ENCODE measurements around the gene CSF3R. TPM values are rescaled to one million over a fixed set of nuclear protein-coding genes. Genes with fewer than 3 reads are reported as not detected.

The CSF3R gene
- total and polyA plus RNA-seq, 9 of the 15 experiments (the other 6 are each of a cell fraction or from before 2014, with no cell fraction given): 0.21 to 0.86 (median 0.40) TPM; not detected in 1

- TF ChIP-seq ID3 (CRISPR knock-in tag; IDR thresholded peaks at IDR 0.05): no peak
- TF ChIP-seq ID3 (tag; IDR thresholded peaks at IDR 0.05): no peak
- TF ChIP-seq ZNF354B (CRISPR knock-in tag; IDR thresholded peaks at IDR 0.05): no peak
- TF ChIP-seq LEF1 (IDR thresholded peaks at IDR 0.05): no peak
- TF ChIP-seq FOXJ2 (tag; IDR thresholded peaks at IDR 0.05): no peak
- TF ChIP-seq, protein P1, sequence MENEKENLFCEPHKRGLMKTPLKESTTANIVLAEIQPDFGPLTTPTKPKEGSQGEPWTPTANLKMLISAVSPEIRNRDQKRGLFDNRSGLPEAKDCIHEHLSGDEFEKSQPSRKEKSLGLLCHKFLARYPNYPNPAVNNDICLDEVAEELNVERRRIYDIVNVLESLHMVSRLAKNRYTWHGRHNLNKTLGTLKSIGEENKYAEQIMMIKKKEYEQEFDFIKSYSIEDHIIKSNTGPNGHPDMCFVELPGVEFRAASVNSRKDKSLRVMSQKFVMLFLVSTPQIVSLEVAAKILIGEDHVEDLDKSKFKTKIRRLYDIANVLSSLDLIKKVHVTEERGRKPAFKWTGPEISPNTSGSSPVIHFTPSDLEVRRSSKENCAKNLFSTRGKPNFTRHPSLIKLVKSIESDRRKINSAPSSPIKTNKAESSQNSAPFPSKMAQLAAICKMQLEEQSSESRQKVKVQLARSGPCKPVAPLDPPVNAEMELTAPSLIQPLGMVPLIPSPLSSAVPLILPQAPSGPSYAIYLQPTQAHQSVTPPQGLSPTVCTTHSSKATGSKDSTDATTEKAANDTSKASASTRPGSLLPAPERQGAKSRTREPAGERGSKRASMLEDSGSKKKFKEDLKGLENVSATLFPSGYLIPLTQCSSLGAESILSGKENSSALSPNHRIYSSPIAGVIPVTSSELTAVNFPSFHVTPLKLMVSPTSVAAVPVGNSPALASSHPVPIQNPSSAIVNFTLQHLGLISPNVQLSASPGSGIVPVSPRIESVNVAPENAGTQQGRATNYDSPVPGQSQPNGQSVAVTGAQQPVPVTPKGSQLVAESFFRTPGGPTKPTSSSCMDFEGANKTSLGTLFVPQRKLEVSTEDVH (IDR thresholded peaks at IDR 0.05; ENCODE audit: low read depth, partially characterized antibody): no peak
These were observed 31.8 kb upstream of the CSF3R start (continued) for GRCh38 chr1:36514501-36514900.

DNA sequence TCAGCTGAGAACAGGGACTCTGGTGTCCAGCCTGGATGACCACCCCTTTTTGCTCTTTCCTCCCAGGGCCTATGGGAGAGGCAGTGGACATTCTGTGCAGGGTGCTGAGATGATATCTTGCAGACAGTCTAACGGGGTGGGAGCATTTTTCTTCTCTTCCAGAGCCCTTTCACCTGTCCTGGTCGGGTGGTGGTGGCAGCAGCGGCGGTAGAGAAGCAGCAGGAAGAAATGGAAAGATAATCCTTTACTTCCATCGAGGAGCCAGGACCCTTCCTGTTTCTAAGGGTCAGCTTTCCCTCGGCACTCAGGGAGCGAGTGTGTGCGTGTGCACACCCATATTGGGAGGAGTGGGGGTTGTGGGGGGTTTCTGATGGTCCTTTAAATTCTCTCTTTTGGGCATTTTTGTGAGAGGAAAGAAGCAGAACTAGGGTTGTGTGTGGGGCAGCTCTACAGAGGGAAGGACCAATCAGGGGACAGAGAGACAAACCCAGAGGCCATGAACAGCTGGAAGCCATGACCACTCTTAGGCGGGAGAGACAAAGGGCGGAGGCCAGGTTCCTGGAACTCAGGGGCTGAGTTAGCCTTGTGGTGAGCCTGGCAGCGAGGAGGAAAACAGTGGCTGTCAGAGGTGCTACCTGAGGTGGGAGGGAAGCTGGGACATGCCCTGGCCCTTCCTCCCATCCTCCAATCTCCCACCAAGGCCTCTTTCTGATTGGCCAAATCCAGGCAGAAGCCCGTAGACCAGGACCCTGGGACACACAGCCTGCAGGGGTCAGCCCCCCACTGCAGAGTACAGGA, 31.2 kb upstream of the CSF3R start:
- H2AFZ ChIP-seq (ENCODE audit: low read depth, low read length): peak overlapping the region; percentile 88
- FAIRE-seq: peak; percentile 51
- H3K27ac ChIP-seq (ENCODE audit: extremely low read depth, low read depth, low read length): no peak overlapping the region
- ATAC-seq: peak; percentile 41
- H4K20me1 ChIP-seq (replicated peaks; ENCODE audit: control insufficient read depth, insufficient read depth, low read length): no peaks in the 10 kb centered on the region
- H3K27me3 ChIP-seq (ENCODE audit: control insufficient read depth in 2 of 2, insufficient read depth in 2 of 2, low read length in 2 of 2): peaks cover 0 to 4% of the 10 kb centered on the region in 2 experiments; a peak in 2 of 5 replicates
- DNase-seq (ENCODE audit: extremely low read depth in 1 of 4, low spot score in 3 of 4): peak; percentile 53 to 76 (median 64)
- BruUV-seq (replicated peaks): no TSS peak
- H3K79me2 ChIP-seq (ENCODE audit: control insufficient read depth, insufficient read depth, low read length): no peaks in the 10 kb centered on the region
- in situ Hi-C loops (cut with MboI) (no loop called here), intact Hi-C loops (cut with micrococcal nuclease) (no loop called here)
- no peaks in the 10 kb centered on the region for H3K9me3 ChIP-seq (replicated peaks; ENCODE audit: control insufficient read depth, insufficient read depth, low read depth, low read length)
- CTCF ChIA-PET (ENCODE audit: low intra/inter-chr PET ratio): no interaction called here
- 23% methylated on average over 11 of the region's 12 CpGs for WGBS (ENCODE audit: insufficient coverage, low coverage, missing lambda C conversion rate)
- POLR2A ChIA-PET: interaction anchor here (0.8 to 0.9 kb wide), 2 partner anchors 15 to 27 kb away, joined by 3 read pairs; no protein-coding TSS in a partner anchor
- H3K36me3 ChIP-seq (ENCODE audit: control insufficient read depth, insufficient read depth, low read length): no peaks in the 10 kb centered on the region
- H3K9me1 ChIP-seq (ENCODE audit: control insufficient read depth, insufficient read depth, low read length): no peaks in the 10 kb centered on the region
- H3K4me2 ChIP-seq (ENCODE audit: insufficient read depth, low read length): peak overlapping the region; percentile 29; the same call in 1 of the 2 replicates
- peaks cover 29 to 34% of the 10 kb centered on the region in 2 experiments; a peak in 4 of 5 replicates for H3K4me1 ChIP-seq (replicated peaks in 1 of 2; ENCODE audit: control insufficient read depth in 2 of 2, insufficient read depth in 2 of 2, low read length in 2 of 2)
- H3K4me3 ChIP-seq: no peak overlapping the region
- H3K9ac ChIP-seq (ENCODE audit: insufficient read depth in 1 of 2, low read depth in 2 of 2, low read length in 2 of 2): peak overlapping the region; percentile 2 to 81; a peak in 2 of 4 replicates
- TF ChIP-seq SLC30A9 (CRISPR knock-in tag; IDR thresholded peaks at IDR 0.05) (no peak), BCOR (IDR thresholded peaks at IDR 0.05) (no peak), HNRNPUL1 (IDR thresholded peaks at IDR 0.05; ENCODE audit: low read length) (no peak), STAT5A (IDR thresholded peaks at IDR 0.05; ENCODE audit: borderline replicate concordance, low read length) (0 out of 2 replicates have a peak, but pooled peaks have one; percentile 7), NFYB (IDR thresholded peaks at IDR 0.05; ENCODE audit: extremely low read depth, insufficient read length) (peak; percentile 46), L3MBTL2 (IDR thresholded peaks at IDR 0.05) (0 out of 2 replicates have a peak, but pooled peaks have one; percentile 21), ZNF175 (CRISPR knock-in tag; IDR thresholded peaks at IDR 0.05; ENCODE audit: low read depth) (no peak), NFATC3 (IDR thresholded peaks at IDR 0.05) (no peak), BRF1 (IDR thresholded peaks at IDR 0.05; ENCODE audit: borderline replicate concordance, extremely low read depth, insufficient read length) (no peak), RBM14 (IDR thresholded peaks at IDR 0.05; ENCODE audit: borderline replicate concordance, insufficient read depth, low read depth, low read length) (no peak), ZNF511 (CRISPR knock-in tag; IDR thresholded peaks at IDR 0.05) (no peak; the same call in 1 of the 2 replicates), ZFP36 (IDR thresholded peaks at IDR 0.05; ENCODE audit: low read depth, low read length, partially characterized antibody) (peak; percentile 33)

Data from K562 (cell line).